Liver (tissue), 9 donors: ENCODE data around the gene LCK. TPM values are rescaled to one million over a fixed set of nuclear protein-coding genes. Genes with fewer than 3 reads are reported as not detected.
A peak's percentile ranks its signal among the peaks of the same experiment; 100 is the strongest.

Source experiments
- DNase-seq: peaks from one replicate; pipeline ENCODE4 v3.0.0-alpha.2; 2017; ENCODE audit warnings: low spot score
- H3K27ac ChIP-seq, 2 donors: one replicate each; pipeline ENCODE4 v1.7.0; 2013; ENCODE audit warnings: inconsistent platforms in 2 of 2, low read length in 2 of 2, control low read depth in 1 of 2, low read depth in 1 of 2, mild to moderate bottlenecking in 1 of 2
- H3K27me3 ChIP-seq, 4 donors: one replicate each; pipeline versions ENCODE4 v1.6.1 to v1.7.0; 2013; ENCODE audit warnings: low read length in 3 of 4, inconsistent platforms in 1 of 4, mild to moderate bottlenecking in 1 of 4, moderate library complexity in 1 of 4; ENCODE audit not compliant: control insufficient read depth in 4 of 4, insufficient read depth in 4 of 4
- H3K36me3 ChIP-seq, 4 donors: one replicate each; pipeline versions ENCODE4 v1.6.1 to v1.7.0; 2013; ENCODE audit warnings: low read length in 3 of 4, mild to moderate bottlenecking in 3 of 4, low read depth in 1 of 4, moderate library complexity in 1 of 4; ENCODE audit not compliant: control insufficient read depth in 4 of 4, insufficient read depth in 3 of 4
- H3K4me1 ChIP-seq, 4 donors: one replicate each; pipeline versions ENCODE4 v1.6.1 to v1.7.0; 2013; ENCODE audit warnings: low read length in 3 of 4, mild to moderate bottlenecking in 3 of 4, moderate library complexity in 1 of 4; ENCODE audit not compliant: control insufficient read depth in 4 of 4, insufficient read depth in 4 of 4
- H3K4me3 ChIP-seq, 3 donors: one replicate each; pipeline versions ENCODE4 v1.6.1 to v1.7.0; 2013; ENCODE audit warnings: low read length in 3 of 3, control low read depth in 1 of 3, low read depth in 1 of 3, mild to moderate bottlenecking in 1 of 3
- H3K9ac ChIP-seq, 2 donors: one replicate each; pipeline ENCODE4 v1.7.0; 2013; ENCODE audit warnings: low read length in 2 of 2, mild to moderate bottlenecking in 2 of 2, moderate library complexity in 2 of 2, control low read depth in 1 of 2, low read depth in 1 of 2
- H3K9me3 ChIP-seq, 4 donors: one replicate each; pipeline versions ENCODE4 v1.6.1 to v1.7.0; 2013; ENCODE audit warnings: low read length in 3 of 4; ENCODE audit not compliant: control insufficient read depth in 4 of 4
- EGR1 ChIP-seq, 2 donors: IDR thresholded peaks; 2 replicates each; pipeline ENCODE4 v1.6.1; 2016 to 2018; ENCODE audit warnings: antibody characterized with exemption in 2 of 2, low read depth in 2 of 2
- FOXA1 ChIP-seq: IDR thresholded peaks from 2 replicates; pipeline ENCODE4 v1.6.1; 2016; ENCODE audit warnings: antibody characterized with exemption
- FOXA2 ChIP-seq: IDR thresholded peaks from 2 replicates; pipeline ENCODE4 v1.6.1; 2016; ENCODE audit warnings: antibody characterized with exemption
- GABPA ChIP-seq, 2 donors: IDR thresholded peaks in 1 of 2; conservative IDR thresholded peaks in 1 of 2; 2 replicates each; pipeline ENCODE4 v1.6.1; 2016; ENCODE audit warnings: antibody characterized with exemption in 2 of 2, mild to moderate bottlenecking in 1 of 2, moderate library complexity in 1 of 2
- HNF4A ChIP-seq, 2 donors: conservative IDR thresholded peaks; 2 replicates each; pipeline ENCODE4 v1.6.1; 2016; ENCODE audit warnings: antibody characterized with exemption in 2 of 2, mild to moderate bottlenecking in 2 of 2
- HNF4G ChIP-seq: IDR thresholded peaks from 2 replicates; pipeline ENCODE4 v1.6.1; 2016; ENCODE audit warnings: antibody characterized with exemption
- JUND ChIP-seq, 2 donors: IDR thresholded peaks; 2 replicates each; pipeline ENCODE4 v1.6.1; 2016; ENCODE audit warnings: antibody characterized with exemption in 2 of 2
- NR2F2 ChIP-seq: IDR thresholded peaks from 2 replicates; pipeline ENCODE4 v1.6.1; 2016; ENCODE audit warnings: antibody characterized with exemption
- RAD21 ChIP-seq, 2 donors: IDR thresholded peaks; 2 replicates each; pipeline ENCODE4 v1.6.1; 2016; ENCODE audit warnings: antibody characterized with exemption in 2 of 2, mild to moderate bottlenecking in 2 of 2
- RXRA ChIP-seq, 2 donors: IDR thresholded peaks; 2 replicates each; pipeline ENCODE4 v1.6.1; 2017 to 2018; ENCODE audit warnings: antibody characterized with exemption in 2 of 2, mild to moderate bottlenecking in 1 of 2
- SP1 ChIP-seq: IDR thresholded peaks from 2 replicates; pipeline ENCODE4 v1.6.1; 2018; ENCODE audit warnings: antibody characterized with exemption, mild to moderate bottlenecking
- TAF1 ChIP-seq: conservative IDR thresholded peaks from 2 replicates; pipeline ENCODE4 v1.6.1; 2016; ENCODE audit warnings: antibody characterized with exemption, mild to moderate bottlenecking
- YY1 ChIP-seq: IDR thresholded peaks from 2 replicates; pipeline ENCODE4 v1.6.1; 2016; ENCODE audit warnings: antibody characterized with exemption, mild to moderate bottlenecking
- WGBS: extraction: QIAGEN DNeasy Blood & Tissue Kit; methylation state at CpG from one replicate; pipeline ENCODE4 v1.1.7; 2013; 5-methylcytosine and 5-hydroxymethylcytosine counted together
- polyA plus RNA-seq, 2 donors: library from polyadenylated mRNA; stranded (reverse) in 1 of 2; unstranded in 1 of 2; fragments of 200-250 nt in 1 of 2; fragments of >200 nt in 1 of 2; fragmentation: Nextera tagmentation in 1 of 2; extraction: Ambion mirVana in 1 of 2; gene quantifications; one replicate each; pipeline versions ENCODE4 v1.2.1 to v1.2.3, GENCODE V29; 2013 to 2015
- total RNA-seq, 2 donors: library from RNA; depleted of rRNA; stranded (reverse); fragments of >200 nt; gene quantifications; one replicate each; pipeline ENCODE4 v1.2.3, GENCODE V29; 2014
- TF ChIP-seq, protein P1 (sequence below): IDR thresholded peaks from 2 replicates; pipeline ENCODE4 v1.6.1; 2016; ENCODE audit warnings: antibody characterized with exemption
- TF ChIP-seq, protein P2 (sequence below): fragments of 150-350 bp; IDR thresholded peaks from 2 replicates; pipeline ENCODE4 v1.5.1; 2017; ENCODE audit warnings: improper control_type of control experiment, low read depth, low read length; ENCODE audit not compliant: missing input control
- TF ChIP-seq, protein P3 (sequence below): IDR thresholded peaks from 2 replicates; pipeline ENCODE4 v1.6.1; 2016; ENCODE audit warnings: antibody characterized with exemption, mild to moderate bottlenecking
- TF ChIP-seq, protein P4 (sequence below): IDR thresholded peaks from 2 replicates; pipeline ENCODE4 v1.6.1; 2016; ENCODE audit warnings: antibody characterized with exemption
- TF ChIP-seq, protein P5 (sequence below): IDR thresholded peaks from 2 replicates; pipeline ENCODE4 v1.6.1; 2016; ENCODE audit warnings: antibody characterized with exemption
- donor health status: healthy.
- donor health status: healthy.
- donor health status: healthy.
- donor health status: healthy.
- donor health status: healthy.

Gene LCK
- total and polyA plus RNA-seq, 4 donors, result 0.93 to 3.8 (median 1.2) TPM

DNA sequence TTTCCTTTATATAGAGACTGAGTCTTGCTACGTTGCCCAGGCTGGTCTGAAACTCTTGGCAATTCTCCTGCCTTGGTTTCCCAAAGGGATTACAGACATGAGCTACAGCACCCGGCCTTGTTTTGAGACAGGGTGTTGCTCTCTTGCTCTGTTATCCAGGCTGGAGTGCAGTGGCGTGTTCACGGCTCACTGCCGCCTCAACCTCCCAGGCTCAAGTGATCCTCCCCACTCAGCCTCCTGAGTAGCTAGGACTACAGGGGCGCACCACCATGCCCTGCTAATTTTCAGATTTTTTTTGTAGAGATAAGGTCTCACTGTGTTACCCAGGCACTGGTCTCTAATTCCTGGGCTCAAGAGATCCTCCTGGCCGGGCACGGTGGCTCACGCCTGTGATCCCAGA lies 14.8 kb downstream of the LCK start:
- no peaks in the 10 kb centered on the region for H3K27me3 ChIP-seq
- H3K27ac ChIP-seq, result no peak overlapping the region
- H3K9ac ChIP-seq, result no peak overlapping the region
- TF ChIP-seq SP1 (no peak), TAF1 (no peak)
- no peaks in the 10 kb centered on the region for H3K36me3 ChIP-seq
- DNase-seq, result no peak
- H3K4me3 ChIP-seq, result no peak overlapping the region
- no peaks in the 10 kb centered on the region for H3K4me1 ChIP-seq
- 96% methylated on average over 9 of the region's 9 CpGs for WGBS
- no peaks in the 10 kb centered on the region for H3K9me3 ChIP-seq

DNA sequence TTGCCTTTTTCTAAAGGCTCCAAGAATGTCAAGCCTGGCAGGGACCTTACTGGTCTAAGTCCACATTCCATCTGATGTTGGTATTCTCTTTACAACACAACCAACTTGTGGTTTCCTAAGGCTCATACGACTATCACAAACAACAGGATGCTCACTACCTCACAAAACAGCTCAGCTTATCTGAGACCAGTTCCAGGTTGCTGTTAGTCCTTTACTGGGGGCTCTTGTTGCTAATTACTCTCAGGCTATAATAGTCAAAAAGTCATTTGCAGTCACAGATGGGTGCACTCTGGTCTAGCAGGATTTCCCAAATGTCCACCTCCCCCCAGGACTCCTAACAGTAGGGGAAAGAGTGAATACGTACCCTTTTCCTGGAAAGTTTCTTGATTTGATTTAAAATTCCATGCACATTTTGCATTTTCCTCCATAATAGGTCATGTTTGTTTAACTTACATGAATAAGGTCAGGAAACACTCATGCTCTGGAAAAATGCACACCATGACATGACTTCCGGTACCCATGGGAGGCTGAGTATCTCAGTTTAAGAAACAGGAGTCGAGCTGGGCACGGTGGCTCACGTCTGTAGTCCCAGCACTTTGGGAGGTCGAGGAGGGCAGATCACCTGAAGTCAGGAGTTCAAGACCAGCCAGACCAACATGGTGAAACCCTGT lies 16.0 kb downstream of the LCK start:
- peak overlapping the region; percentile 28 to 56 for H3K27ac ChIP-seq
- 70% methylated on average over 7 of the region's 7 CpGs for WGBS
- DNase-seq, result no peak

More for the DNA sequence above, 16.0 kb downstream of the LCK start:
- TF ChIP-seq, protein P1, sequence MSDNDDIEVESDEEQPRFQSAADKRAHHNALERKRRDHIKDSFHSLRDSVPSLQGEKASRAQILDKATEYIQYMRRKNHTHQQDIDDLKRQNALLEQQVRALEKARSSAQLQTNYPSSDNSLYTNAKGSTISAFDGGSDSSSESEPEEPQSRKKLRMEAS, result no peak
- TF ChIP-seq FOXA2, result no peak
- peak; percentile 25 for TF ChIP-seq SP1
- no peak for TF ChIP-seq FOXA1
- no peak for TF ChIP-seq TAF1
- peak in 1 of 2 donors; percentile 3 for TF ChIP-seq RAD21 (IDR thresholded peaks at IDR 0.05)
- TF ChIP-seq, protein P2, sequence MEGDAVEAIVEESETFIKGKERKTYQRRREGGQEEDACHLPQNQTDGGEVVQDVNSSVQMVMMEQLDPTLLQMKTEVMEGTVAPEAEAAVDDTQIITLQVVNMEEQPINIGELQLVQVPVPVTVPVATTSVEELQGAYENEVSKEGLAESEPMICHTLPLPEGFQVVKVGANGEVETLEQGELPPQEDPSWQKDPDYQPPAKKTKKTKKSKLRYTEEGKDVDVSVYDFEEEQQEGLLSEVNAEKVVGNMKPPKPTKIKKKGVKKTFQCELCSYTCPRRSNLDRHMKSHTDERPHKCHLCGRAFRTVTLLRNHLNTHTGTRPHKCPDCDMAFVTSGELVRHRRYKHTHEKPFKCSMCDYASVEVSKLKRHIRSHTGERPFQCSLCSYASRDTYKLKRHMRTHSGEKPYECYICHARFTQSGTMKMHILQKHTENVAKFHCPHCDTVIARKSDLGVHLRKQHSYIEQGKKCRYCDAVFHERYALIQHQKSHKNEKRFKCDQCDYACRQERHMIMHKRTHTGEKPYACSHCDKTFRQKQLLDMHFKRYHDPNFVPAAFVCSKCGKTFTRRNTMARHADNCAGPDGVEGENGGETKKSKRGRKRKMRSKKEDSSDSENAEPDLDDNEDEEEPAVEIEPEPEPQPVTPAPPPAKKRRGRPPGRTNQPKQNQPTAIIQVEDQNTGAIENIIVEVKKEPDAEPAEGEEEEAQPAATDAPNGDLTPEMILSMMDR, result no peak
- TF ChIP-seq, protein P3, sequence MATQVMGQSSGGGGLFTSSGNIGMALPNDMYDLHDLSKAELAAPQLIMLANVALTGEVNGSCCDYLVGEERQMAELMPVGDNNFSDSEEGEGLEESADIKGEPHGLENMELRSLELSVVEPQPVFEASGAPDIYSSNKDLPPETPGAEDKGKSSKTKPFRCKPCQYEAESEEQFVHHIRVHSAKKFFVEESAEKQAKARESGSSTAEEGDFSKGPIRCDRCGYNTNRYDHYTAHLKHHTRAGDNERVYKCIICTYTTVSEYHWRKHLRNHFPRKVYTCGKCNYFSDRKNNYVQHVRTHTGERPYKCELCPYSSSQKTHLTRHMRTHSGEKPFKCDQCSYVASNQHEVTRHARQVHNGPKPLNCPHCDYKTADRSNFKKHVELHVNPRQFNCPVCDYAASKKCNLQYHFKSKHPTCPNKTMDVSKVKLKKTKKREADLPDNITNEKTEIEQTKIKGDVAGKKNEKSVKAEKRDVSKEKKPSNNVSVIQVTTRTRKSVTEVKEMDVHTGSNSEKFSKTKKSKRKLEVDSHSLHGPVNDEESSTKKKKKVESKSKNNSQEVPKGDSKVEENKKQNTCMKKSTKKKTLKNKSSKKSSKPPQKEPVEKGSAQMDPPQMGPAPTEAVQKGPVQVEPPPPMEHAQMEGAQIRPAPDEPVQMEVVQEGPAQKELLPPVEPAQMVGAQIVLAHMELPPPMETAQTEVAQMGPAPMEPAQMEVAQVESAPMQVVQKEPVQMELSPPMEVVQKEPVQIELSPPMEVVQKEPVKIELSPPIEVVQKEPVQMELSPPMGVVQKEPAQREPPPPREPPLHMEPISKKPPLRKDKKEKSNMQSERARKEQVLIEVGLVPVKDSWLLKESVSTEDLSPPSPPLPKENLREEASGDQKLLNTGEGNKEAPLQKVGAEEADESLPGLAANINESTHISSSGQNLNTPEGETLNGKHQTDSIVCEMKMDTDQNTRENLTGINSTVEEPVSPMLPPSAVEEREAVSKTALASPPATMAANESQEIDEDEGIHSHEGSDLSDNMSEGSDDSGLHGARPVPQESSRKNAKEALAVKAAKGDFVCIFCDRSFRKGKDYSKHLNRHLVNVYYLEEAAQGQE, result no peak
- peak; percentile 90 for TF ChIP-seq NR2F2
- peak in 1 of 2 donors; percentile 39 for TF ChIP-seq GABPA (IDR thresholded peaks at IDR 0.05 in 1 of 2, conservative IDR thresholded peaks at IDR 0.05 in 1 of 2)
- no peak for TF ChIP-seq EGR1 (IDR thresholded peaks at IDR 0.05; ENCODE audit: low read depth in 2 of 2)
- TF ChIP-seq, protein P4, sequence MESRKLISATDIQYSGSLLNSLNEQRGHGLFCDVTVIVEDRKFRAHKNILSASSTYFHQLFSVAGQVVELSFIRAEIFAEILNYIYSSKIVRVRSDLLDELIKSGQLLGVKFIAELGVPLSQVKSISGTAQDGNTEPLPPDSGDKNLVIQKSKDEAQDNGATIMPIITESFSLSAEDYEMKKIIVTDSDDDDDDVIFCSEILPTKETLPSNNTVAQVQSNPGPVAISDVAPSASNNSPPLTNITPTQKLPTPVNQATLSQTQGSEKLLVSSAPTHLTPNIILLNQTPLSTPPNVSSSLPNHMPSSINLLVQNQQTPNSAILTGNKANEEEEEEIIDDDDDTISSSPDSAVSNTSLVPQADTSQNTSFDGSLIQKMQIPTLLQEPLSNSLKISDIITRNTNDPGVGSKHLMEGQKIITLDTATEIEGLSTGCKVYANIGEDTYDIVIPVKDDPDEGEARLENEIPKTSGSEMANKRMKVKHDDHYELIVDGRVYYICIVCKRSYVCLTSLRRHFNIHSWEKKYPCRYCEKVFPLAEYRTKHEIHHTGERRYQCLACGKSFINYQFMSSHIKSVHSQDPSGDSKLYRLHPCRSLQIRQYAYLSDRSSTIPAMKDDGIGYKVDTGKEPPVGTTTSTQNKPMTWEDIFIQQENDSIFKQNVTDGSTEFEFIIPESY, result no peak
- no peak for TF ChIP-seq YY1
- no peak for TF ChIP-seq HNF4G
- no peak for TF ChIP-seq JUND (IDR thresholded peaks at IDR 0.05)
- TF ChIP-seq HNF4A (conservative IDR thresholded peaks at IDR 0.05), result no peak
- TF ChIP-seq, protein P5, sequence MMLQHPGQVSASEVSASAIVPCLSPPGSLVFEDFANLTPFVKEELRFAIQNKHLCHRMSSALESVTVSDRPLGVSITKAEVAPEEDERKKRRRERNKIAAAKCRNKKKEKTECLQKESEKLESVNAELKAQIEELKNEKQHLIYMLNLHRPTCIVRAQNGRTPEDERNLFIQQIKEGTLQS, result no peak
- TF ChIP-seq RXRA (IDR thresholded peaks at IDR 0.05), result peak in 1 of 2 donors; percentile 40
- H3K9me3 ChIP-seq, result no peaks in the 10 kb centered on the region
- no peaks in the 10 kb centered on the region for H3K36me3 ChIP-seq
- H3K4me3 ChIP-seq, result no peak overlapping the region
- H3K27me3 ChIP-seq, result no peaks in the 10 kb centered on the region
- H3K4me1 ChIP-seq, result no peaks in the 10 kb centered on the region
- H3K9ac ChIP-seq, result no peak overlapping the region
